Measurements from ENCODE around the gene NUMB. TPM values are rescaled to one million over a fixed set of nuclear protein-coding genes. Genes with fewer than 3 reads are reported as not detected.

Gene NUMB
- total and polyA plus RNA-seq, 2 of the 13 experiments (the other 11 are each of a cell fraction or from before 2014, with no cell fraction given), result 20.3 to 71.1 TPM

DNA sequence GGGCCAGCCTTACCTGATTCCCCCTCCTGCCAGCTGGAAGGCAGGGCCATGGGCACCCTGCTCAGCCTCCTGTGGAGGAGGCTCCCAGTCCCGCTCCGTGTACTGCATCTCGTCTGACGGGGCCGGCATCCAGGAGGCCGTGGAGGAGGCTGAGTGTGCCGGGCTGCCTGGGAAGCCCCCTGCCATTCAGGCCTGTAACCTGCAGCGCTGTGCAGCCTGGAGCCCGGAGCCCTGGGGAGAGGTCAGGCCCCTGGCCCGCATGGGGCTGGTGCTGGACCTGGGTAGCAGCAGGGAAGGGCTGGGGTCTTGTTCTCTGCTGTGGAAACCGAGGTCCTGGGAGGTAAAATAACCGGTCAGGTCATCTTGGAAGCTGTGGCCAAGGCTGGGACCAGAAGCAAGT lies 204.6 kb downstream of the NUMB start:
- Histone ChIP-seq H3K4me3 (replicated peaks in 1 of 3; ENCODE audit: insufficient read depth in 1 of 3, low read depth in 2 of 3, low read length in 3 of 3) (no peak overlapping the region), H3K27ac (ENCODE audit: extremely low read length, insufficient read depth, low read length) (no peak overlapping the region), H3K9me3 (ENCODE audit: low read length) (no peaks in the 10 kb centered on the region), H3K4me2 (ENCODE audit: low read depth, low read length) (no peak overlapping the region), H3K4me1 (ENCODE audit: insufficient read depth, low read length) (peaks cover 10% of the 10 kb centered on the region; the same call in 1 of the 2 replicates), H4K20me1 (ENCODE audit: insufficient read depth, low read length) (no peaks in the 10 kb centered on the region), H2AFZ (ENCODE audit: low read length) (no peak overlapping the region), H3K9ac (ENCODE audit: insufficient read depth, low read depth, low read length) (no peak overlapping the region), H3K36me3 (replicated peaks in 1 of 2; ENCODE audit: control insufficient read depth in 1 of 2, insufficient read depth in 2 of 2, low read length in 2 of 2) (no peaks in the 10 kb centered on the region), H3K27me3 (ENCODE audit: control insufficient read depth in 1 of 2, insufficient read depth in 2 of 2, low read length in 2 of 2) (peaks cover 18 to 54% of the 10 kb centered on the region in 2 experiments; a peak in 4 of 5 replicates), H3K79me2 (ENCODE audit: insufficient read depth, low read length) (no peaks in the 10 kb centered on the region)
- ATAC-seq (peak; percentile 24), DNase-seq (ENCODE audit: low spot score) (no peak), FAIRE-seq (no peak)
- in situ Hi-C loops (cut with HindIII; ENCODE audit: extremely low pct_ligation_motif_present, low pct_unique_long_range_greater_than_20kb), result no loop called here
- BruUV-seq (replicated peaks), result no TSS peak
- WGBS (ENCODE audit: low lambda C conversion rate), result 0% methylated on average over 2 of the region's 12 CpGs
- CTCF ChIA-PET (ENCODE audit: low intra/inter-chr PET ratio, low total read pairs), result no interaction called here
- intact Hi-C loops (cut with micrococcal nuclease; ENCODE audit: unreplicated experiment), result no loop called here
- POLR2A ChIA-PET, result no interaction called here
- no peak for TF ChIP-seq ZNF768 (CRISPR knock-in tag; IDR thresholded peaks at IDR 0.05)
- TF ChIP-seq, protein P1, sequence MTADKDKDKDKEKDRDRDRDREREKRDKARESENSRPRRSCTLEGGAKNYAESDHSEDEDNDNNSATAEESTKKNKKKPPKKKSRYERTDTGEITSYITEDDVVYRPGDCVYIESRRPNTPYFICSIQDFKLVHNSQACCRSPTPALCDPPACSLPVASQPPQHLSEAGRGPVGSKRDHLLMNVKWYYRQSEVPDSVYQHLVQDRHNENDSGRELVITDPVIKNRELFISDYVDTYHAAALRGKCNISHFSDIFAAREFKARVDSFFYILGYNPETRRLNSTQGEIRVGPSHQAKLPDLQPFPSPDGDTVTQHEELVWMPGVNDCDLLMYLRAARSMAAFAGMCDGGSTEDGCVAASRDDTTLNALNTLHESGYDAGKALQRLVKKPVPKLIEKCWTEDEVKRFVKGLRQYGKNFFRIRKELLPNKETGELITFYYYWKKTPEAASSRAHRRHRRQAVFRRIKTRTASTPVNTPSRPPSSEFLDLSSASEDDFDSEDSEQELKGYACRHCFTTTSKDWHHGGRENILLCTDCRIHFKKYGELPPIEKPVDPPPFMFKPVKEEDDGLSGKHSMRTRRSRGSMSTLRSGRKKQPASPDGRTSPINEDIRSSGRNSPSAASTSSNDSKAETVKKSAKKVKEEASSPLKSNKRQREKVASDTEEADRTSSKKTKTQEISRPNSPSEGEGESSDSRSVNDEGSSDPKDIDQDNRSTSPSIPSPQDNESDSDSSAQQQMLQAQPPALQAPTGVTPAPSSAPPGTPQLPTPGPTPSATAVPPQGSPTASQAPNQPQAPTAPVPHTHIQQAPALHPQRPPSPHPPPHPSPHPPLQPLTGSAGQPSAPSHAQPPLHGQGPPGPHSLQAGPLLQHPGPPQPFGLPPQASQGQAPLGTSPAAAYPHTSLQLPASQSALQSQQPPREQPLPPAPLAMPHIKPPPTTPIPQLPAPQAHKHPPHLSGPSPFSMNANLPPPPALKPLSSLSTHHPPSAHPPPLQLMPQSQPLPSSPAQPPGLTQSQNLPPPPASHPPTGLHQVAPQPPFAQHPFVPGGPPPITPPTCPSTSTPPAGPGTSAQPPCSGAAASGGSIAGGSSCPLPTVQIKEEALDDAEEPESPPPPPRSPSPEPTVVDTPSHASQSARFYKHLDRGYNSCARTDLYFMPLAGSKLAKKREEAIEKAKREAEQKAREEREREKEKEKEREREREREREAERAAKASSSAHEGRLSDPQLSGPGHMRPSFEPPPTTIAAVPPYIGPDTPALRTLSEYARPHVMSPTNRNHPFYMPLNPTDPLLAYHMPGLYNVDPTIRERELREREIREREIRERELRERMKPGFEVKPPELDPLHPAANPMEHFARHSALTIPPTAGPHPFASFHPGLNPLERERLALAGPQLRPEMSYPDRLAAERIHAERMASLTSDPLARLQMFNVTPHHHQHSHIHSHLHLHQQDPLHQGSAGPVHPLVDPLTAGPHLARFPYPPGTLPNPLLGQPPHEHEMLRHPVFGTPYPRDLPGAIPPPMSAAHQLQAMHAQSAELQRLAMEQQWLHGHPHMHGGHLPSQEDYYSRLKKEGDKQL (CRISPR knock-in tag; IDR thresholded peaks at IDR 0.05; ENCODE audit: low read depth), result no peak
- TF ChIP-seq, protein P2, sequence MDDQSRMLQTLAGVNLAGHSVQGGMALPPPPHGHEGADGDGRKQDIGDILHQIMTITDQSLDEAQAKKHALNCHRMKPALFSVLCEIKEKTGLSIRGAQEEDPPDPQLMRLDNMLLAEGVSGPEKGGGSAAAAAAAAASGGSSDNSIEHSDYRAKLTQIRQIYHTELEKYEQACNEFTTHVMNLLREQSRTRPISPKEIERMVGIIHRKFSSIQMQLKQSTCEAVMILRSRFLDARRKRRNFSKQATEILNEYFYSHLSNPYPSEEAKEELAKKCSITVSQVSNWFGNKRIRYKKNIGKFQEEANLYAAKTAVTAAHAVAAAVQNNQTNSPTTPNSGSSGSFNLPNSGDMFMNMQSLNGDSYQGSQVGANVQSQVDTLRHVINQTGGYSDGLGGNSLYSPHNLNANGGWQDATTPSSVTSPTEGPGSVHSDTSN (CRISPR knock-in tag; IDR thresholded peaks at IDR 0.05; ENCODE audit: borderline replicate concordance), result no peak
- TF ChIP-seq PHF8 (CRISPR knock-in tag; IDR thresholded peaks at IDR 0.05), result no peak
- TF ChIP-seq ZNF547 (CRISPR knock-in tag; IDR thresholded peaks at IDR 0.05), result no peak
- TF ChIP-seq ZNF780A (CRISPR knock-in tag; IDR thresholded peaks at IDR 0.05), result no peak
- TF ChIP-seq NONO (IDR thresholded peaks at IDR 0.05), result no peak
- no peak for TF ChIP-seq NONO (CRISPR knock-in tag; conservative IDR thresholded peaks at IDR 0.05)
- TF ChIP-seq ZNF224 (CRISPR knock-in tag; IDR thresholded peaks at IDR 0.05), result no peak
- no peak for TF ChIP-seq ZNF629 (CRISPR knock-in tag; conservative IDR thresholded peaks at IDR 0.05)
- no peak for TF ChIP-seq ZNF556 (CRISPR knock-in tag; IDR thresholded peaks at IDR 0.05; ENCODE audit: borderline replicate concordance)
- no peak for TF ChIP-seq IRF2 (CRISPR knock-in tag; IDR thresholded peaks at IDR 0.05)
- TF ChIP-seq ZNF343 (CRISPR knock-in tag; IDR thresholded peaks at IDR 0.05), result no peak
- TF ChIP-seq RXRA (CRISPR knock-in tag; IDR thresholded peaks at IDR 0.05), result no peak
- no peak for TF ChIP-seq RXRB (CRISPR knock-in tag; IDR thresholded peaks at IDR 0.05; ENCODE audit: borderline replicate concordance)
- TF ChIP-seq, protein P3, sequence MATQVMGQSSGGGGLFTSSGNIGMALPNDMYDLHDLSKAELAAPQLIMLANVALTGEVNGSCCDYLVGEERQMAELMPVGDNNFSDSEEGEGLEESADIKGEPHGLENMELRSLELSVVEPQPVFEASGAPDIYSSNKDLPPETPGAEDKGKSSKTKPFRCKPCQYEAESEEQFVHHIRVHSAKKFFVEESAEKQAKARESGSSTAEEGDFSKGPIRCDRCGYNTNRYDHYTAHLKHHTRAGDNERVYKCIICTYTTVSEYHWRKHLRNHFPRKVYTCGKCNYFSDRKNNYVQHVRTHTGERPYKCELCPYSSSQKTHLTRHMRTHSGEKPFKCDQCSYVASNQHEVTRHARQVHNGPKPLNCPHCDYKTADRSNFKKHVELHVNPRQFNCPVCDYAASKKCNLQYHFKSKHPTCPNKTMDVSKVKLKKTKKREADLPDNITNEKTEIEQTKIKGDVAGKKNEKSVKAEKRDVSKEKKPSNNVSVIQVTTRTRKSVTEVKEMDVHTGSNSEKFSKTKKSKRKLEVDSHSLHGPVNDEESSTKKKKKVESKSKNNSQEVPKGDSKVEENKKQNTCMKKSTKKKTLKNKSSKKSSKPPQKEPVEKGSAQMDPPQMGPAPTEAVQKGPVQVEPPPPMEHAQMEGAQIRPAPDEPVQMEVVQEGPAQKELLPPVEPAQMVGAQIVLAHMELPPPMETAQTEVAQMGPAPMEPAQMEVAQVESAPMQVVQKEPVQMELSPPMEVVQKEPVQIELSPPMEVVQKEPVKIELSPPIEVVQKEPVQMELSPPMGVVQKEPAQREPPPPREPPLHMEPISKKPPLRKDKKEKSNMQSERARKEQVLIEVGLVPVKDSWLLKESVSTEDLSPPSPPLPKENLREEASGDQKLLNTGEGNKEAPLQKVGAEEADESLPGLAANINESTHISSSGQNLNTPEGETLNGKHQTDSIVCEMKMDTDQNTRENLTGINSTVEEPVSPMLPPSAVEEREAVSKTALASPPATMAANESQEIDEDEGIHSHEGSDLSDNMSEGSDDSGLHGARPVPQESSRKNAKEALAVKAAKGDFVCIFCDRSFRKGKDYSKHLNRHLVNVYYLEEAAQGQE (IDR thresholded peaks at IDR 0.05; ENCODE audit: borderline replicate concordance in 1 of 2, low read depth in 1 of 2, low read length in 2 of 2), result no peak
